SKM-1 treated with dmso at 0.1 percent for 144 hours (cell line): ENCODE results near the gene PLCE1.

Experiments
- DNase-seq: peaks from one replicate; lab custom pipeline; 2025; ENCODE audit not compliant: unreplicated experiment; lab: John Stamatoyannopoulos, UW

PLCE1 gene

GRCh38 chr10:93993414-93993781, 333 bp upstream of the PLCE1 start:
- DNase-seq = no peak

GRCh38 chr10:93994438-93994801, 689 bp downstream of the PLCE1 start:
- DNase-seq = no peak

- DNase-seq = no peak
These were observed 1.5 kb downstream of the PLCE1 start for GRCh38 chr10:93995182-93995581.

GRCh38 chr10:93995598-93996271, 2.0 kb downstream of the PLCE1 start:
- DNase-seq = no peak

- no peak for DNase-seq
These were observed 2.8 kb downstream of the PLCE1 start for GRCh38 chr10:93996551-93996950.

GRCh38 chr10:93997546-93997945, 3.8 kb downstream of the PLCE1 start:
- DNase-seq = no peak

GRCh38 chr10:93999401-93999851, 5.7 kb downstream of the PLCE1 start:
- no peak for DNase-seq

GRCh38 chr10:94000638-94001415, 7.1 kb downstream of the PLCE1 start:
- DNase-seq = no peak

GRCh38 chr10:94001416-94001810, 7.7 kb downstream of the PLCE1 start:
- no peak for DNase-seq

- no peak for DNase-seq
These were observed 8.4 kb downstream of the PLCE1 start for GRCh38 chr10:94002156-94002555.

GRCh38 chr10:94003488-94003887, 9.8 kb downstream of the PLCE1 start:
- no peak for DNase-seq

GRCh38 chr10:94005050-94005449, 11.3 kb downstream of the PLCE1 start:
- no peak for DNase-seq

- DNase-seq = no peak
These were observed 13.1 kb downstream of the PLCE1 start for GRCh38 chr10:94006591-94007550.

GRCh38 chr10:94008526-94008925, 14.8 kb downstream of the PLCE1 start:
- DNase-seq = no peak

GRCh38 chr10:94010116-94010515, 16.4 kb downstream of the PLCE1 start:
- DNase-seq = no peak

- no peak for DNase-seq
These were observed 17.2 kb downstream of the PLCE1 start for GRCh38 chr10:94010886-94011285.

GRCh38 chr10:94011296-94011695, 17.6 kb downstream of the PLCE1 start:
- DNase-seq = no peak

GRCh38 chr10:94012834-94013233, 19.1 kb downstream of the PLCE1 start:
- no peak for DNase-seq

- no peak for DNase-seq
These were observed 19.6 kb downstream of the PLCE1 start for GRCh38 chr10:94013331-94013760.

GRCh38 chr10:94014304-94014703, 20.6 kb downstream of the PLCE1 start:
- DNase-seq = no peak
